Measurements from ENCODE around the gene MCM3AP.

MCM3AP gene

DNA sequence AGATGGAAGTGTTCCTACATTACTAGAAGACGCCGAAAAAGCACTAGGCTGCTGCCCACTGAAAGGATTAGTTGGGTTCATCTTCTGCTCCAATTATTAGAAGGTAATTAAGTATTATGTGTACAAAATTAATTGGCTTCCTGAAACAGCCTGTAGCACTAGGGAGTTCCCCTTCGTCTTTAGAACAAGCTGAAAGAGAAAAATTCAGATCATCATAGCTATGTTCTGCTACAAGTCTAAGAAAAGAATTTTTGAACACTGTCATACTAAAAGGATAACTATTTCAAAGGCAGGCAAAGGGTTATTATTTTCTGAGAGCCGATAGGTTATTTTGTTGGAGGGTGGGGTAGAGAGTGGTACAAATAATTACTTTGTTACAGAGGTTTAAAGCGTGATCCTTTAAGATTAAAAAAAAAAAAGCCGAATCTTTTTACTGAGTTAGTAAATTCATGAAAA is at the start of gene MCM3AP:
Gene MCM3AP, minus strand, starts transcription at position 406 of the 456 bp plus-strand sequence. Its CDS starts 325 bp downstream, at position 81.
- no peak for DNase-seq

DNA sequence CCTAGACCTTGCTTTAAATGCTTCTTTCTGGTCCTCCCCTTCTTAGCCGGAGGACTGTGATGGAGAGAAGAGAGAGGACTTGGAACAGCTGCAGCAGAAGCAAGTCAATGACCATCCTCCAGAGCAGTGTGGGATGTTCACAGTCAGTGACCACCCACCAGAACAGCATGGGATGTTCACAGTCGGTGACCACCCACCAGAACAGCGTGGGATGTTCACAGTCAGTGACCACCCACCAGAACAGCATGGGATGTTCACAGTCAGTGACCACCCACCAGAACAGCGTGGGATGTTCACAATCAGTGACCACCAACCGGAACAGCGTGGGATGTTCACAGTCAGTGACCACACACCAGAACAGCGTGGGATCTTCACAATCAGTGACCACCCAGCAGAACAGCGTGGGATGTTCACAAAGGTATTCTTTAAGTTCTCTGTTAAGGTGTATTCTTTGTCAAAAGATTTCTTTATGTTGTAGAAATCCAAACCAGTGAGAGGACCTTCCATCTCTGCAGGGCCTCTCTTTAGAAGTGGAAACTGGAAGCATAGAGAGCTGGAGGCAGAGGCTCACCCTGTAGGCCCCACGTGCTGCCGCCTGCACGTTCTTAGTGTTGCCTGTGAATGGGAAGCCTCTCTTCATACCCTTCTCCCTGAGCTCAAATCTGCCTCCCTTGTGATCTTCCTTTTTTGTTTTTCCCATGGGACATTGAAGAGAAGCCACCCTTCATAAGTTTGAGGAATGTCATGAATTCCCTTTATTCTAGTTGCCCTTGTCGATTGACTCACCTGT is 49.1 kb upstream of the MCM3AP start:
- no peak for DNase-seq

DNA sequence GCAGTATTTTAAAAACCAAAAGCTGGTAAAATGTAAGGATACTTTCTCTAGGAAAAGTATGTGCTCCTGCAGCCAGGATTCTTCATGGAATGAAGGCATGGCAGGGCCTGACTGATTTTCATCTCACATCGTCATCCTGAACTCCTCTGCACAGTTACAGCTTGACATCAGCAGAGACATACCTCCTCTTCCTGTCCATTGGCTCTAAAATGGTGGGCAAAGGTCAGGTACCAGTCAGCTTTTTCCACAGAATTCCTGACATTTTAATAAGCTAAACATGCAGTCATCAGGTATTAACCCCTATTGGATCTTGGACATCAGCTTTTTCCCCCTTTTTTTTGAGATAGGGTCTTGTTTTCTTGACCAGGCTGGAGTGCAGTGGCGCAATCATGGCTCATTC is 44.4 kb upstream of the MCM3AP start:
- DNase-seq: no peak

DNA sequence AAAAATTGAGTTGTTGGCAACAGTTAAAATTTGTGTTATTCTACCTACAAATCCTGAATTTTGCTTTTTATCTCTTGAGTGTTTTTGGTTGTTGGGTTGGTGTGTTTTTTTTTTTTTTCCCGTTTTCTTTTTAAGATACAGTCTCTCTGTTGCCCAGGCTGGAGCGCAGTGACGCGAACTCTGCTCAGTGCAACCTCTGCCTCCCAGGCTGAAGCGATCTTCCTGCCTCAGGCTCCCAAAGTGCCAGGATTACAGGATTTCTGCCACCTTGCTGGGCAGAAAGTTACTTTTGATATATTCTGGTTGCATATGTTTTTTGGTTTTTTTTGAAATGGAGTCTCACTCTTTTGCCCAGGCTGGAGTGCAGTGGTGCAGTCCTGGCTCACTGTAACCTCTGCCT is 42.7 kb upstream of the MCM3AP start:
- no peak for DNase-seq

DNA sequence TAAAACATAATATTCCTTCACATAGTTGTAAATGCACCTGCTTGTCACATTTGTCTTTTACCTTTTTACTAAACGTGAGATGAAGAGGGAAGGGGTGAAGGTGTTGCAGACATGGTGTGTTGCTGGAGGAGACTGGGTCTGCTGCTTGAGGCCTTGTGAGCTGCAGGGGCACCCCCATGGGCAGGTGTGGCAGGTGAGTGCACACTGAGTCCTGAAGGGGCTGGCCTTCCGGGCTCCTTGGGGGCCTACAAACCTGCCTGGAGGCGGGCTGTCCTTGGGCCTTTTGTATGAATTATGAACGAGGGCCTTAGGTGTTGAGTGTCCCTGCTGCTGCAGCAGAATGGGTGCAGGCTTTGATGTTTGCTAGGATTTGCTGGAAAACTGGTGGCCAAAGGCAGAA is 42.3 kb upstream of the MCM3AP start:
- no peak for DNase-seq

DNA sequence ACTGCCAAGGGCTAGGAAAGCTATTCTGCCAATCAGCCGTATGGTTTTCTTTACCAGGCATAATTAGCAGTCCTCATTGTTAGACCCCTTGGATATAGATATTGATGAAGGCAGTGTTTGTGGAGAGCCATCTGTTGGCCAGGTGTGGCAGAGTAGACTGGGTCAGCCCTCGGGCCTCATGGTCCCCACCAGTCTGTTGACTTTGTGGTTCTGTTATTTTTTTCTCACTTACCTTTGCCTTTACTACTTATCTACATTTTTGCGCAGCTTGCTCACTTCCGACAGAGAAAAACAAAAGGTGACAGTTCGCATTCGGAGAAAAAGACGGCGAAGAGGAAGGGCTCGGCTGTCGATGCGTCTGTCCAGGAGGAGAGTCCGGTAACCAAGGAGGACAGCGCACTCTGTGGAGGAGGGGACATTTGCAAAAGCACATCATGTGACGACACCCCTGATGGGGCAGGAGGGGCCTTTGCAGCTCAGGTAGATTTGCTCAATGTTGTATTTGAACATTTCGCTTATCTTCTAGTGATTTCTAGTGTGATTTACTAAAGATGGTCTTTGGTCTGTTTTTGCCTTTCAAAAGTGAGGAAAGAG is 40.8 kb upstream of the MCM3AP start:
- DNase-seq: no peak

DNA sequence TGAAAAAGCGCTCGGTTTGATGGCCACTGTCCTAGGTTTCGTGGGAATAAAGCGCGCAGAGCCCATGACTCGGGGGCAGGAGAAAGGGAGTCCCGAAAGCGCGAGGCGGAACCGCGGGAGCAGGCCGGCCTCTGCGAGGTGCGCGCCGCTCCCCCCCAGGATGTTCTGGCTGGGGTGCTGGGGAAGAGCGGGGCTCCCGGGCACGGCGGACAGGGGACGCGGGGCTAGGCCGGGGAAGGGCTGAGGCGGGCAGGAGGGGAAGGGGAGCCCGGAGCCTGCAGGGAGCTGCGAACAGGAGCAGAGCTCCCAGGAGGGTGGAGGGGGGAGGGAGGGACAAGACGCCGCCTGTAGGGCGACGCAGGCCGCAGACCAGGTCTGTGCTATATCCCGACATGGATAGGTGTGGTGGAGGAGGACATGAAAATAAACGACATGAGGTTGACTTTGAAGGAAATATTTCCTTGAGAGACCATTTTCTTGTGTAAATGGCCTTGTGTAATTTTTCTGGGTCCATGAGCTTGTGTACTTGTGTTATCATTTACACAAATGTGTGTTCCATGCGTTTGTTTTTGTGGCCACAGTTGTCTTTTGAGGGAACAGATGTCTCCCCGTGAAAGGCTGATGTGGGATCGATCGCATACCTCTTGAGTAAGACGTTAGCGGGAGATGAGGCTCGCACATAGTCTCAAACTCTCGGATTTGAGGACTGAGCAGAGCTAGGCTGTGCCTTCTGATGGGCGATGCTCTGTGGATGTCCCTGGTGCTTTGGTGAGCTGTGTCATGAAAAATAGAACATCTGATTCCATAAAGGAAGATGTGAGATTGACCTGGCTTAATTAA is 39.9 kb upstream of the MCM3AP start:
- DNase-seq: peak; percentile 62

DNA sequence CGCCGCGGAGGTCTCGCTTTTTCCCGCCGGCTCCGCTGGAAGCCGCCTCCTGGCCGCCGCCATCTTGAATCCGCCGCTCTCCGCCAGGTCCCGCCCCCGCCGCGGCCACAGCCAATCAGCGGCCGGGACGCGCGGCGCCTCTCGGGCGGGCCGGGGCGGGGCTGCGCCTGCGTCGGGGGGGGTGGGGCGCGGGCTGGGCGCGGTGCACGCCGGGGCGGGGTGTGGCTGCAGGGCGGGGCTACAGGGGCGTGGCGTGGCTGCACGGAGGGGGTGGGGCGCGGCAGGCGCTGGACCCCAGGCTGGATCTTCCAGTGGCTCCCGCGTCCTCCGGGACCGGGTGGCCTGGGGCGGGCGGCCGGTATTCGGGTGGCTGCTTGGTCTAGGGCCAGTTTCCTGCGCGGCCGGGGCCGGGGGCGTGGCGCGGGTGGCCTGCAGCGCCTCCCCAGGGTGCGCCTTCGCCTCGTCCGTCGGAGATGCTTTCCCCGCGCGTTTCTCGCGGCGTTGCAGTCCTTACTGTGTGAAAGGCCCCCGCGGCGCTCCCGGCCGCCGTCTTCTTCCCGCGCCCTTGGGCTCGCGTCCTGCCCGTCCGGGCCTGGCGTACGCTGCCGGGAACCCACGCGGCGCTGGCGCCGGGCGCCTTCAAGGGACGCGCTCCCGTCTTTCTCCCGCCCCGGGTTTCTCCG is 39.1 kb upstream of the MCM3AP start:
- DNase-seq: peak; percentile 90

DNA sequence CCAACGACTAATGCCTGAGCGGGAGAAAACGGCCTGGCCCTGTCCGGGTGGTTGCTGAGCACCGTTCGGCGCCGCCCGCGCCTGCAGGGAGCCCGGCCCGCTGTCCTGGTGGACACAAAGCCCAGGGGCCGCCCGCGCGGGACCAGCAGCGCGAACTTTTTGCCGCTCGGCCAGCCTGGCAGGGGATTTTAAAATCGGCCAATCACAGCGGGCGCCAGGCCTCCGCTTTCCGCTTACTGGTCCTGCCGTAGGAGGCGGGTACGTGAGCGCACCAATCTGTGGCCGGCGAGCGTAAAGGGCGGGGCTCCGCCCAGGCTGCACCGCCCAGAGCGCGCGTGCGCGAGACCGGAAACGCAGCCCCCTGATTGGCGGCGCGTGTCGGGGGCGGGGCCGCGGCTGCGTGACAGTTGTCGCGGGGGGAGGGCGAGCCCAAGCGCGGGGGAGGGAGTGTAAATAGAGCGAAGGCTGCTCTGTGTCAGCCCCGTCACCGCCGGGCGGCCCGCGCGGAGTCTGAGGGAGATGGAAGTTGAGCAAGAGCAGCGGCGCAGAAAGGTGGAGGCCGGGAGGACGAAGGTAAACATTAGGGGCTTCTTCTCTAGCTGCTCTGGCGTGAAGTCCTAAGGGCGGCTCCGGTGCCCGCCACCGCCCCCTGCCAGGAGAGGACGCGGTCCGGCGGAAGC is 38.4 kb upstream of the MCM3AP start, which contains the start of the genes C21orf58 and PCNT:
Gene C21orf58, minus strand, starts transcription at position 161 of the 680 bp plus-strand sequence. CDS start 1,132 bp downstream, outside the sequence.
Gene PCNT, plus strand, starts transcription at position 447 of the 680 bp plus-strand sequence. Its CDS starts 73 bp downstream, at position 520.
- DNase-seq: peak; percentile 99

DNA sequence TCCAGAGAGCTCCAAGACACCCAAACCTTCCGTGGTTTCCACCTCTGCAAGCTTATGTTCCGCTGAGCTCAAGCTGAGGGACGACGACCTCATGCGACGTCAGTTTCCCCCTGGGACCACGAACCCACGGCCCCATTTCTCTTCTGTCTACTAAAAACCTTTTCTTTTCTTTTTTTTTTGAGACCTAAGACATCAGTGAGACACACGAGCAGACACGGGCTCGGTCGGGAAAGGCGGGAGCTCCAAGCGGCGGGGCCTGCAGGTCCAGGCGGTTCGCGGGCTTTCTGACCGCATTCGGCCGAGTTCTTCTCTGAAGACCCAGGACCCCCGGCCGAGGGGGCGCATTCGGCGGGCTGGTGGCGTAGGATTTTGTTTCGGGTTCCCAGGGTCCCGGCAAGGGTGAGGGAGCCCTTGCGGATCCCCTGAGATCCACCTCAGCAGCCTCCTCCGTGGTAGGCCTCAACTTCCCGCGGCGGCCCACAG is 37.9 kb upstream of the MCM3AP start:
- DNase-seq: peak; percentile 20

DNA sequence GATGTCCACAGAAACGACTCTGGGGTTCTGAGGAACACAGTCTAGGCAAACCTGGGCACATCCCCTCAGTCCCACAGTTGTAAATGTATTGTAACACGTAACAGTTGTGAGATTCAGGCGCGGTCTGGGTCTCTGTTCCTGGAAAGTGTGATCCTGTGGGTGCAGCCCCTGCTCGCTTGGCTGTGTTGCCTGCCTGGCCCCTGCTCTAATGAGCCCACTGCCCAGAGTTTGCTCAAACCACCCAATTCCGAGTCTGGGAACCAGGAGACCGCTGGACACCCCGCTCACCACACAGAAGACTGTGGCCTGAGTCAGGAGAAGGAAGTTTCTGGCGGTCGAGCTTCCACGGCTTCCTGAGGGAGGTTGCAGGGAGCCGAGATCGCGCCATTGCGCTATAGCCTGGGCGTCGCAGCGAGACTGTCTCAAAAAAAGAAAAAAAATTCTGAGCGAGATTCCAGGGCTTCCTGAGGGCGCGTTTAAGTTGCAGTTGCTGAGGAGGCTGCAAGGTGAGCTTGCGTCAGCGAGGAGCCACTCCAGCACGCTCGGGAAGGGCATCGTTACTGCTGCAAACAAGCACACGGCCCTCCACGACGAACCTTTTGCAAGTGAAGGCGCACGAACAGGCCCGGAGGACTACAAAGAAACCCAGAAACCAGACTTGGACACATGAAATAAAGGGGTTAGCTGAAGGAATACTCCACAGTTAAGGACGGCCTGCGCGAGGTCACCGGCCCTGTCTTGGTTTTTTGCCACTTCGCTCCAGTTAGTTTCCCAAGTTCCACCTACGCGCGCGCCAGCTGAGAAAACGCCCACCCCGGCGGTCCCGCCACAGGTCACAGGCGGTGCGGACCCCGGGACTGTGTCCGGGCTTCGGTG is 37.2 kb upstream of the MCM3AP start:
- peak; percentile 31 for DNase-seq

DNA sequence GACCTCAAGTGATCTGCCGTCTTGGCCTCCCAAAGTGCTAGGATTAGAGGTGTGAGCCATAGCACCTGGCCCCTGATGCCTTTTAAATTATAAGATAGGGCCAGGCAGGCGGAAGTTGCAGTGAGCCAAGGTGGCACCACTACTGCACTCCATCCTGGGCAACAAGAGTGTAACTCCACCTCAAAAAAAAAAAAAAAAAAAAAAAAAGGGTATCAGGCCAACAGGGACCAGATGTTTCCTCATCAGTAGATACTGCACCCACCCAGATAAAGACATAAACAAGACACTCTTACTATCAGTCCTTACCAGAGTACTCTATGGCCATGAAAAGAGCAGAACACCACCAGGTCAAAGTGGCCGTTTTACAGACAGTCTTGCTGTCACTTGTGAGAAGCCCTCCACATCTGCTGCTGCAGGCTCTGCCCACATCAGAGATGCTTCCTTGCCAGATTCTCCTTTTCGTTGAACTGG is 35.0 kb upstream of the MCM3AP start:
- no peak for DNase-seq

DNA sequence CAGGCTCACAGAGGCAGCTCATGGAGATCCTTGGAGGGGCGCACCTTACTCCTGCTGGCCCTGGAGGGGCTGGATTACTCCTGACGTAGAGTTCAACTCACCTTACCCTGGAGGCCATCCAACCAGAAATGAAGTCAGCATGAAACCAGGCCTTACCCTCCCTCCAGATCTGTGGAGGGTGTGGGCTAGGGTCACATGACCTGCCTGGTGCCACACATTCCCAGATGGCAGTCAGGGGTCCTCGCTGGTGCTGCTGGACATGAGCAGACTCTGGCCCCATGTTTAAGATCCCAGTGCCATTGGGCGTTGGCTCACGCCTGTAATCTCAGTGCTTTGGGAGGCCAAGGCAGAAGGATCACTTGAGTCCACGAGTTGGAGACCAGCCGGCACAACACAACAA is 33.8 kb upstream of the MCM3AP start:
- no peak for DNase-seq

DNA sequence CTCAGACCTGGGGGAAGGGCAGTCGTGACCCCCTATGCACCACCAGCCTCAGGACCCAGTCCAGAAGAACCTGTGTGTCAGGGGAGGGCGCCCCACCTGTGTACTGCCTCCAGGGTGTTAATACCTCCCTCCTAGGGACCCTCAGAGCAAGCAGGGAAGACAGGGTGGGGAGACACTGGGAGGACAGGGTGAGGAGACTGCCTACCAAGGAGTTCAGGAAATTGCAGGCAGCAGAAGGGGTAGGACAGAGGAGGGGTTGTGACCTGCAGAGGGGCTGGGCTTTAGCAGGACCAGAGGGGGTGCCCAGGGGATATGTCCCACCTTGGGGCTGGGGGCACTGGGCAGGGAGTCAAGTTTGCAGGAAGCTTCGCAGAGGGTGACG is 33.0 kb upstream of the MCM3AP start:
- no peak for DNase-seq

DNA sequence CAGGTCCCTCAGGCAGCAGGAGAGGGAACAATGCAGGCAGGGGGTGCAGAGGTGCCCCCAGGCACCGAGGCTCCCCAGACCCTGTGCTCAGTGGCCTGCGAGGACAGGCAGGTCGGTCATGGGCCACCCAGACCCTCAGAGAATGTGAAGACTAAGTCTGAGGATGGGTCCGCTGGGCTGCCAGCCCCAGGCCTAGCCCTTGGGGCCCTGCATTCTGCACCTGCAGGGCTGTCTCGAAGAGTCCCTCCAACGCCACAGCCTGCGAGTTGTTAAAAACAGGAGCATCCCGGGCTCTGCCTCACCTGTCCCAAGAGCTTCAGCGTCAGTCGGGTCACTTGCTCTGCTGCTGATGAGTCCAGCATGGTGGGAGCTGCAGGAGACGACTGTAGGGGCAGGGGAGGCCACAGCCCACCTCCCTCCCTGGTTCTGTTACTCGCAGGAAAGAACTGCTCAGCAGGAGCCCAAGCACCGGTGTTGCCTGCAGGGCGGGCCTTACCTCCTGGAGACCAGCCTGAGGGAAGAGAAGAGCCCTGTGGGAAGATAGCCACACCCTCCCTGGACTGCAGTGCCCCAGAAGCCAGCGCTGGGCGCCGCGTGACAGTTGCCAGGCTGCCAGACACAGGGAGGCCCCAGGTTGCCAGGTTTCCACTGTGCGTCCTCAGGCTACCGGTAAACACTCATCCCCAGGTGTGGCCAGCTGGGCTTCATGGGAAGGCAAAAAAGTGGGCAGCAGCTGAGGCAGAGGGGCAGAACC is 32.5 kb upstream of the MCM3AP start:
- DNase-seq: no peak

DNA sequence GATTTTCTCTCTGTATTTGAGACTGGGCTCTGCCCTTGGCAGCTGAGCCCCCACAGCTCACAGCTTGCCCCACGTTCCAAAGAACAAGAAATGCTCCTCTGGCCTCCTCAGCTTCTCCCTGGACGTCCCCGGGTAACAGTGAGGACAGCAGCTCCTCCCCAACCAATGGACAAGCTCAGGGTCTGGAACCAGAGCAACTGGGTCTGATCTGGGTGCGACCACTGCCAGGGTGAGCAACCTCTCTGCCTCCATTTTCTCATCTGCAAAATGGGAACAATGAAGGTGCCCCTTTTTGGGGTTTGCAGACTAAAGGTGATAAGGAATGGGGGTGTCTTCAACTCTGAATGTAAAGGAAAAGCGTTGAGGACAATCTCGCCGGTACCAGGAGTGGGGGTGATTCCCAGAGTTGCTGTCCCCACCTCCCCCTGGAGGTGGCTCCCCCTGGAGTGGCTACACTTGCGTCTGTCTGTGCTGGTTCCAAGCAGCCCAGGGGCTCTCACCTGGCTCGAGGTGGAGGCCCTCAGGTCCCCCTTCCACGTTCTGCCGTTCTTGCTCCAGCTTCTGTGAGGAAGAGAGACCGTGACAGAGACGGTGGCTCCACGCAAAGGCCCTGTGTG is 31.4 kb upstream of the MCM3AP start:
- DNase-seq: no peak

DNA sequence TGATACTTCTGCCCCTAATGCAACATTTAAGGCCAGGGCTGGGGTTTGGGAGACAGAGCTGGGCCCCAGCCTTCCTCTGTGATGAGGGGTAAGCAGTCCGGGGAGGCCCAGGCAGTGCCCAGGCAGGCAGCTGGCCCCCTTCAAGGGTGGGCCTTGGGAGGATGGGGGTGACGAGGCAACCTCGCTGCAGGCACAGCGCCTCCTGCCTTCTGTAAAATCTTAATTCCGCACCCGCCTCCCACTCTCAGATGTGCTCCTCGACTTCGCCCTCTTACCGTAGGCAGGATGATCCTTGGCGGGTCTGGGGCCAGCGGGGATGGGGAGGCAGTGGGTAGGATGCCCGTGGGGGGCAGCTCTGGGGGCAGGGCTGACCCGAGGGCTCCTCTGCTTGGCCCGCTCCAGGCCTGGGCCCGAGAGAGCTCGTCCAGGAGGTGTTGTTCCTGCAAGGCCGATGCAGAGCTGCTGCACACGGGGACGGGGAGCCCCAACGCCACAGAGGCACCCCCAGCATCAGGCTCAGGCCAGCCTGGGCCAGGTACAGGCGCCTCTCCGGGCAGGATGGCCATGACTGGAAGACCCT is 29.1 kb upstream of the MCM3AP start:
- DNase-seq: no peak

DNA sequence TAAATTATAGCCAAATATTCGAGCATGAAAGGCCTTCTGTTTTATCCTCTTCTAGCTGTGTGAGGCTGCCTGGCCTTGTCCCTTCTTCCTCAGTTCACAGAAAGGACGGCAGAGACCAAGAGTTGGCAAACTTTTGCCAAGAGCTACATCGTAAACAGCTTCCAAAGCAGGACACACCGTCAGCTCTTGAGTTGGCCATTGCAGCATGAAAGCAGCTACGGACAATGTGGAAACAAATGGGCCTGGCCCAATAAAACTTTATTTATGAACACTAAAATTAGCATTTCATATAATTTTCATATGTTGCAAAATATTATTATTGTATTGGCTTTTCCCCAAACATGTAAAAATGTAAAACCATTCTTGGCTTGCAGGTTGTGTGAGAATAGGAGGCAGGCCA is 27.5 kb upstream of the MCM3AP start:
- no peak for DNase-seq

DNA sequence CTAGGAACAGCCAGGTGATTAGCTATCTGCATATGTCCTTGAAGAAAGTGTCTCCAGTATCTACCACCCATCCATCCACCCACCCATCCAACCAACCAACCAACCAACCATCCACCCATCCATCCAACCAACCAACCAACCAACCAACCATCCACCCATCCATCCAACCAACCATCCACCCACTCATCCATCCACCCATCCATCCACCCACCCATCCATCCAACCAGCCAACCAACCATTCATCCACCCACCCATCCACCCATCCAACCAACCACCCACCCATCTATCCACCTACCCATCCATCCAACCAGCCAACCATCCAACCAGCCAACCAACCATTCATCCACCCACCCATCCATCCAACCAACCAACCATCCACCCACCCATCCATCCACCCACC is 26.2 kb upstream of the MCM3AP start:
- DNase-seq: no peak

All from activated CD4-positive, alpha-beta T cell treated with anti-CD3 and anti-CD28 coated beads, Interleukin-10, Interleukin-2, amounts not matched to agents 100 ng/mL and 50 ng/mL, durations not matched to agents 16 hours and 8 hours (primary cell).